Measurements from ENCODE around the gene GXYLT2.
"Not testable (repeated sequence)": the region's sequence is repeated elsewhere in the genome, so short reads cannot be mapped to it uniquely, and the experiment has no call there.

GXYLT2 gene

GRCh38 chr3:72892081-72892775 is 4.4 kb downstream of the GXYLT2 start:
- no peak for DNase-seq (ENCODE audit: low spot score)

- no peak for DNase-seq (ENCODE audit: low spot score)
These were observed 5.0 kb downstream of the GXYLT2 start for GRCh38 chr3:72892870-72893269.

- DNase-seq (ENCODE audit: low spot score): no peak
These were observed 7.2 kb downstream of the GXYLT2 start for GRCh38 chr3:72894976-72895552.

GRCh38 chr3:72896996-72897757 is 9.3 kb downstream of the GXYLT2 start:
- DNase-seq (ENCODE audit: low spot score): no peak

GRCh38 chr3:72897758-72898007 is 9.8 kb downstream of the GXYLT2 start:
- no peak for DNase-seq (ENCODE audit: low spot score)

- no peak for DNase-seq (ENCODE audit: low spot score)
These were observed 11.5 kb downstream of the GXYLT2 start for GRCh38 chr3:72899349-72899765.

- DNase-seq (ENCODE audit: low spot score): no peak
These were observed 12.2 kb downstream of the GXYLT2 start for GRCh38 chr3:72900048-72900447.

- DNase-seq (ENCODE audit: low spot score): no peak
These were observed 14.0 kb downstream of the GXYLT2 start for GRCh38 chr3:72901840-72902239.

- no peak for DNase-seq (ENCODE audit: low spot score)
These were observed 15.2 kb downstream of the GXYLT2 start for GRCh38 chr3:72903004-72903403.

- DNase-seq (ENCODE audit: low spot score): no peak
These were observed 16.3 kb downstream of the GXYLT2 start for GRCh38 chr3:72904163-72904562.

GRCh38 chr3:72906154-72906553 is 18.3 kb downstream of the GXYLT2 start:
- no peak for DNase-seq (ENCODE audit: low spot score)

- DNase-seq (ENCODE audit: low spot score): no peak
These were observed 19.4 kb downstream of the GXYLT2 start for GRCh38 chr3:72907131-72907711.

- no peak for DNase-seq (ENCODE audit: low spot score)
These were observed 20.1 kb downstream of the GXYLT2 start for GRCh38 chr3:72907731-72908620.

- DNase-seq (ENCODE audit: low spot score): no peak
These were observed 21.7 kb downstream of the GXYLT2 start for GRCh38 chr3:72909591-72909990.

- no peak for DNase-seq (ENCODE audit: low spot score)
These were observed 24.7 kb downstream of the GXYLT2 start for GRCh38 chr3:72912532-72912931.

GRCh38 chr3:72914383-72914782 is 26.5 kb downstream of the GXYLT2 start:
- no peak for DNase-seq (ENCODE audit: low spot score)

- no peak for DNase-seq (ENCODE audit: low spot score)
These were observed 28.4 kb downstream of the GXYLT2 start for GRCh38 chr3:72916250-72916649.

GRCh38 chr3:72919520-72919919 is 31.7 kb downstream of the GXYLT2 start:
- DNase-seq (ENCODE audit: low spot score): no peak

GRCh38 chr3:72924055-72924454 is 36.2 kb downstream of the GXYLT2 start:
- DNase-seq (ENCODE audit: low spot score): no peak

- not testable (repeated sequence) for DNase-seq (ENCODE audit: low spot score)
These were observed 41.2 kb downstream of the GXYLT2 start for GRCh38 chr3:72928781-72929735.

GRCh38 chr3:72930754-72931153 is 42.9 kb downstream of the GXYLT2 start:
- DNase-seq (ENCODE audit: low spot score): no peak
